ENCODE results near the gene SUPT16H. TPM values are rescaled to one million over a fixed set of nuclear protein-coding genes. Genes with fewer than 3 reads are reported as not detected.

SUPT16H gene
- total and polyA plus RNA-seq, 2 of the 8 experiments (the other 6 are each of a cell fraction or from before 2014, with no cell fraction given) = 138 to 201 TPM

DNA sequence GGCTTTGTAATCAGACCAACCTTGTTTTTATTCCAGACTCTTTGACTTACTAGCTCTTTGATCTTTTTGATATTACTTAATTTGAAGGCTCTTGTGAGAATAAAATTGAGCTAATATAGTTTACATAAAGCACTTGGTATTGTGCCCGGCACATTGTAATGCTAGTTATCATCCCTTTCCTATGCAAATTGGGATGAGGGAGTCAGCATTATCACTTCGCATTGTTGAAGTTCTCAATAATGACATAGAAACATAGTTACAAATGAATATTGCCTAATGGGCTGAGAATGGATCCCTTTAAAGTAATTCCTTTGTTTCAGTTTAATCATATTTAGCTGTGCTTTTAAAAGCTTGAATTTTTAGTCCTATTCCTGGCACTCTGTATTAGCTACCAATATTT is 36.6 kb downstream of the SUPT16H start (continued):
- TF ChIP-seq BRCA1 (IDR thresholded peaks at IDR 0.05; ENCODE audit: low read depth, low read length) (no peak), MAX (IDR thresholded peaks at IDR 0.05) (no peak), SAP30 (IDR thresholded peaks at IDR 0.05; ENCODE audit: insufficient read depth, insufficient replicate concordance, low read length) (no peak), CHD1 (IDR thresholded peaks at IDR 0.05; ENCODE audit: low read depth, low read length) (no peak), KDM4A (IDR thresholded peaks at IDR 0.05; ENCODE audit: low read depth, low read length, severe bottlenecking) (no peak), CBX5 (IDR thresholded peaks at IDR 0.05; ENCODE audit: low read depth, low read length) (no peak), SUZ12 (IDR thresholded peaks at IDR 0.05; ENCODE audit: low read length) (no peak), ASH2L (IDR thresholded peaks at IDR 0.05; ENCODE audit: low read length) (no peak)
